CD14-positive monocyte (primary cell): ENCODE measurements around the gene C9orf152. TPM values are rescaled to one million over a fixed set of nuclear protein-coding genes. Genes with fewer than 3 reads are reported as not detected.

Experiments
- DNase-seq, 3 donors: peaks; one replicate each; pipeline ENCODE4 v3.0.0-alpha.2; 2011 to 2022
- H2AFZ ChIP-seq: 2 replicates; pipeline ENCODE4 v1.6.0; 2012; ENCODE audit warnings: mild to moderate bottlenecking, low read depth, low read length, inconsistent platforms; ENCODE audit not compliant: insufficient read depth, poor library complexity, severe bottlenecking
- H3K27ac ChIP-seq, 2 donors: 1 replicate in 1 of 2; 2 replicates in 1 of 2; pipeline ENCODE4 v1.5.1; 2012 to 2013; ENCODE audit warnings: low read length in 2 of 2, control low read depth in 1 of 2, inconsistent platforms in 1 of 2, low read depth in 1 of 2, mild to moderate bottlenecking in 1 of 2
- H3K27me3 ChIP-seq, 2 donors: one replicate each; pipeline versions ENCODE4 v1.6.0 to v1.6.1; 2011 to 2013; ENCODE audit warnings: low read length in 2 of 2; ENCODE audit not compliant: control insufficient read depth in 2 of 2, insufficient read depth in 2 of 2
- H3K36me3 ChIP-seq, 2 donors: replicated peaks in 1 of 2; 1 replicate in 1 of 2; 2 replicates in 1 of 2; pipeline versions ENCODE4 v1.5.1 to v1.6.1; 2012 to 2013; ENCODE audit warnings: low read length in 2 of 2, control low read depth in 1 of 2, inconsistent platforms in 1 of 2, mild to moderate bottlenecking in 1 of 2; ENCODE audit not compliant: insufficient read depth in 2 of 2, control insufficient read depth in 1 of 2
- H3K4me1 ChIP-seq, 2 donors: 1 replicate in 1 of 2; 2 replicates in 1 of 2; pipeline versions ENCODE4 v1.5.1 to v1.6.1; 2012 to 2013; ENCODE audit warnings: low read length in 2 of 2, control low read depth in 1 of 2, inconsistent platforms in 1 of 2, mild to moderate bottlenecking in 1 of 2, moderate library complexity in 1 of 2; ENCODE audit not compliant: insufficient read depth in 2 of 2, control insufficient read depth in 1 of 2
- H3K4me2 ChIP-seq: replicated peaks from 2 replicates; pipeline ENCODE3; 2012; ENCODE audit warnings: low read length, moderate library complexity, mild to moderate bottlenecking; ENCODE audit not compliant: poor library complexity, severe bottlenecking; ENCODE audit errors: extremely low read depth
- H3K4me3 ChIP-seq, 3 experiments: fragments of 200-600 bp in 1 of 3; sonication (generic) in 1 of 3; replicated peaks in 1 of 3; 1 replicate in 2 of 3; 2 replicates in 1 of 3; pipeline ENCODE4 v1.5.1; 2011 to 2013; ENCODE audit warnings: low read length in 3 of 3, mild to moderate bottlenecking in 3 of 3, control low read depth in 2 of 3, low read depth in 2 of 3, inconsistent platforms in 1 of 3, moderate library complexity in 1 of 3
- H3K79me2 ChIP-seq: 2 replicates; pipeline ENCODE4 v1.6.0; 2012; ENCODE audit warnings: mild to moderate bottlenecking, control low read depth, inconsistent platforms, low read length, moderate library complexity; ENCODE audit not compliant: insufficient read depth
- H3K9ac ChIP-seq: 2 replicates; pipeline ENCODE4 v1.6.0; 2017; ENCODE audit warnings: low read length, mild to moderate bottlenecking; ENCODE audit not compliant: insufficient read depth, poor library complexity, severe bottlenecking
- H3K9me3 ChIP-seq, 2 donors: replicated peaks in 1 of 2; 1 replicate in 1 of 2; 2 replicates in 1 of 2; pipeline versions ENCODE4 v1.5.1 to v1.6.1; 2012 to 2013; ENCODE audit warnings: low read length in 2 of 2, control low read depth in 1 of 2; ENCODE audit not compliant: control insufficient read depth in 1 of 2, insufficient read depth in 1 of 2
- H4K20me1 ChIP-seq: 2 replicates; pipeline ENCODE4 v1.6.0; 2012; ENCODE audit warnings: mild to moderate bottlenecking, low read length, control low read depth, moderate library complexity; ENCODE audit not compliant: insufficient read depth
- H3K27ac Mint-ChIP-seq, 7 donors: one replicate each; pipeline ENCODE4 v1.8.0; 2020; ENCODE audit warnings: mild to moderate bottlenecking in 7 of 7, mixed read lengths in 7 of 7, moderate library complexity in 6 of 7, inconsistent platforms in 2 of 7
- H3K27me3 Mint-ChIP-seq, 3 donors: one replicate each; pipeline ENCODE4 v1.8.0; 2021 to 2022; ENCODE audit warnings: low read depth in 3 of 3, mild to moderate bottlenecking in 3 of 3, mixed read lengths in 3 of 3, moderate library complexity in 3 of 3, inconsistent platforms in 1 of 3
- H3K36me3 Mint-ChIP-seq, 2 donors: one replicate each; pipeline ENCODE4 v1.8.0; 2020; ENCODE audit warnings: mixed read lengths in 2 of 2, inconsistent platforms in 1 of 2, mild to moderate bottlenecking in 1 of 2
- H3K4me1 Mint-ChIP-seq: one replicate; pipeline ENCODE4 v1.8.0; 2020; ENCODE audit warnings: mild to moderate bottlenecking, mixed read lengths
- H3K4me3 Mint-ChIP-seq, 2 donors: one replicate each; pipeline ENCODE4 v1.8.0; 2020; ENCODE audit warnings: mild to moderate bottlenecking in 2 of 2, mixed read lengths in 2 of 2, moderate library complexity in 1 of 2
- H3K9me3 Mint-ChIP-seq, 7 donors: one replicate each; pipeline ENCODE4 v1.8.0; 2020 to 2022; ENCODE audit warnings: mixed read lengths in 7 of 7, mild to moderate bottlenecking in 6 of 7, moderate library complexity in 6 of 7, inconsistent platforms in 2 of 7
- CTCF ChIP-seq: fragments of 200-600 bp; IDR thresholded peaks from one replicate; pipeline ENCODE4 v1.8.0; 2022; ENCODE audit warnings: antibody characterized with exemption, mild to moderate bottlenecking
- WGBS: methylation state at CpG from one replicate; pipeline ENCODE4 v1.1.5; 2013; ENCODE audit warnings: missing lambda C conversion rate; ENCODE audit not compliant: insufficient coverage; 5-methylcytosine and 5-hydroxymethylcytosine counted together
- intact Hi-C, 2 donors: fragments of 100-400 bp; cut with micrococcal nuclease; formaldehyde crosslinking; loops; one replicate each; pipeline versions ENCODE4 v1.15.0 to v1.15.1; 2023
- polyA plus RNA-seq, 3 donors: library from polyadenylated mRNA; depleted of rRNA in 1 of 3; unstranded in 2 of 3; stranded (reverse) in 1 of 3; fragments of 300-500 nt in 2 of 3; fragments of >200 nt in 1 of 3; fragmentation: Illumina TruSeq in 2 of 3; gene quantifications; 1 replicate in 2 of 3; 2 replicates in 1 of 3; pipeline ENCODE4 v1.2.3, GENCODE V29; 2012 to 2021

C9orf152 gene
- polyA plus RNA-seq, 3 donors: not detected

GRCh38 chr9:110192531-110193261, 15.3 kb downstream of the C9orf152 start:
- intact Hi-C loops: no loop called here

GRCh38 chr9:110191615-110192014, 16.3 kb downstream of the C9orf152 start:
- H3K4me3 Mint-ChIP-seq: no peak overlapping the region
- Histone ChIP-seq H3K4me2 (no peak overlapping the region), H3K9me3 (no peaks in the 10 kb centered on the region), H3K27me3 (no peaks in the 10 kb centered on the region), H3K9ac (no peak overlapping the region), H3K36me3 (no peaks in the 10 kb centered on the region), H4K20me1 (no peaks in the 10 kb centered on the region), H3K4me3 (no peak overlapping the region), H3K79me2 (no peaks in the 10 kb centered on the region), H2AFZ (no peak overlapping the region), H3K27ac (no peak overlapping the region), H3K4me1 (peaks cover 20% of the 10 kb centered on the region in 2 donors)
- DNase-seq: no peak
- intact Hi-C loops: no loop called here
- WGBS: 42% methylated on average over 2 of the region's 2 CpGs
- peaks cover 41% of the 10 kb centered on the region for H3K4me1 Mint-ChIP-seq
- H3K27me3 Mint-ChIP-seq: peaks cover 0 to 4% (median 0%) of the 10 kb centered on the region in 3 donors
- H3K9me3 Mint-ChIP-seq: no peaks in the 10 kb centered on the region
- no peaks in the 10 kb centered on the region for H3K36me3 Mint-ChIP-seq
- no peak overlapping the region for H3K27ac Mint-ChIP-seq
- TF ChIP-seq CTCF: no peak

More at GRCh38 chr9:110192531-110193261, 15.3 kb downstream of the C9orf152 start:
- H3K4me3 Mint-ChIP-seq: peak overlapping the region in 1 of 2 donors; percentile 64
- H3K36me3 ChIP-seq: no peaks in the 10 kb centered on the region
- no peaks in the 10 kb centered on the region for H3K9me3 Mint-ChIP-seq
- TF ChIP-seq CTCF: no peak
- peaks cover 20% of the 10 kb centered on the region in 2 donors for H3K4me1 ChIP-seq
- peak overlapping the region in 2 of 7 donors; percentile 8 to 21 for H3K27ac Mint-ChIP-seq
- WGBS: 33% methylated on average over 3 of the region's 5 CpGs
- peak overlapping the region; percentile 4 for H3K9ac ChIP-seq
- no peak overlapping the region for H3K4me3 ChIP-seq
- peak overlapping the region; percentile 37 for H2AFZ ChIP-seq
- DNase-seq: peak in 1 of 3 donors; percentile 7
- no peaks in the 10 kb centered on the region for H4K20me1 ChIP-seq
- H3K36me3 Mint-ChIP-seq: no peaks in the 10 kb centered on the region
- H3K27me3 Mint-ChIP-seq: peaks cover 0 to 4% (median 0%) of the 10 kb centered on the region in 3 donors
- no peak overlapping the region for H3K27ac ChIP-seq
- H3K4me1 Mint-ChIP-seq: peaks cover 41% of the 10 kb centered on the region
- no peak overlapping the region for H3K4me2 ChIP-seq
- no peaks in the 10 kb centered on the region for H3K9me3 ChIP-seq
- no peaks in the 10 kb centered on the region for H3K27me3 ChIP-seq
- no peaks in the 10 kb centered on the region for H3K79me2 ChIP-seq
